ENCODE results near the gene F7. TPM values are rescaled to one million over a fixed set of nuclear protein-coding genes. Genes with fewer than 3 reads are reported as not detected.
"Not testable (repeated sequence)": the region's sequence is repeated elsewhere in the genome, so short reads cannot be mapped to it uniquely, and the experiment has no call there.

Gene F7
- not detected in 2 replicates for total RNA-seq

GRCh38 chr13:113105032-113105920 is at the start of gene F7:
TSS of gene F7 (plus strand) at chr13:113105791. CDS start at chr13:113105842, 51 bp downstream.
- Mint-ChIP-seq H3K4me3 (no peak within 1 kb of the TSS), H3K4me1 (no peaks in the 10 kb centered on the region), H3K27me3 (peaks cover 9% of the 10 kb centered on the region), H3K36me3 (ENCODE audit: low read depth) (no peaks in the 10 kb centered on the region), H3K9me3 (no peaks in the 10 kb centered on the region), H3K27ac (no peak within 1 kb of the TSS)
- TF ChIP-seq CTCF (IDR thresholded peaks at IDR 0.05): no peak
- intact Hi-C loops (cut with micrococcal nuclease): no loop called here
- ChIA-PET CTCF (no interaction called here), POLR2A (no interaction called here)
- ATAC-seq (ENCODE audit: low read depth) (no peak), DNase-seq (no peak)

GRCh38 chr13:113057084-113057483 is 48.5 kb upstream of the F7 start:
- H3K27me3 Mint-ChIP-seq: no peaks in the 10 kb centered on the region
- POLR2A ChIA-PET: no interaction called here
- H3K36me3 Mint-ChIP-seq (ENCODE audit: low read depth): peaks cover 2% of the 10 kb centered on the region
- DNase-seq (no peak), ATAC-seq (ENCODE audit: low read depth) (no peak)
- TF ChIP-seq CTCF (IDR thresholded peaks at IDR 0.05): no peak
- CTCF ChIA-PET: no interaction called here
- no peak overlapping the region for H3K4me3 Mint-ChIP-seq
- no peak overlapping the region for H3K27ac Mint-ChIP-seq
- H3K4me1 Mint-ChIP-seq: no peaks in the 10 kb centered on the region
- H3K9me3 Mint-ChIP-seq: no peaks in the 10 kb centered on the region
- intact Hi-C loops (cut with micrococcal nuclease): no loop called here

GRCh38 chr13:113057559-113057958 is 48.0 kb upstream of the F7 start:
- H3K4me1 Mint-ChIP-seq; CTCF ChIA-PET; H3K4me3 Mint-ChIP-seq; DNase-seq; H3K9me3 Mint-ChIP-seq; intact Hi-C loops (cut with micrococcal nuclease); ATAC-seq (ENCODE audit: low read depth); H3K27ac Mint-ChIP-seq; H3K27me3 Mint-ChIP-seq; H3K36me3 Mint-ChIP-seq (ENCODE audit: low read depth); POLR2A ChIA-PET: not testable (repeated sequence)

GRCh38 chr13:113058129-113058987 is 47.2 kb upstream of the F7 start:
- no peaks in the 10 kb centered on the region for H3K27me3 Mint-ChIP-seq
- CTCF ChIA-PET: no interaction called here
- no peak for ATAC-seq (ENCODE audit: low read depth)
- no peaks in the 10 kb centered on the region for H3K9me3 Mint-ChIP-seq
- no peak overlapping the region for H3K4me3 Mint-ChIP-seq
- intact Hi-C loops (cut with micrococcal nuclease): no loop called here
- POLR2A ChIA-PET: no interaction called here
- H3K4me1 Mint-ChIP-seq: no peaks in the 10 kb centered on the region
- no peak for TF ChIP-seq CTCF (IDR thresholded peaks at IDR 0.05)
- peaks cover 3% of the 10 kb centered on the region for H3K36me3 Mint-ChIP-seq (ENCODE audit: low read depth)
- H3K27ac Mint-ChIP-seq: no peak overlapping the region
- no peak for DNase-seq

GRCh38 chr13:113058988-113059850 is 46.4 kb upstream of the F7 start:
- H3K9me3 Mint-ChIP-seq: no peaks in the 10 kb centered on the region
- intact Hi-C loops (cut with micrococcal nuclease): no loop called here
- no peak overlapping the region for H3K27ac Mint-ChIP-seq
- ATAC-seq (ENCODE audit: low read depth) (no peak), DNase-seq (no peak)
- no peak for TF ChIP-seq CTCF (IDR thresholded peaks at IDR 0.05)
- H3K4me3 Mint-ChIP-seq: no peak overlapping the region
- POLR2A ChIA-PET: no interaction called here
- no peaks in the 10 kb centered on the region for H3K4me1 Mint-ChIP-seq
- CTCF ChIA-PET: no interaction called here
- H3K27me3 Mint-ChIP-seq: no peaks in the 10 kb centered on the region
- peaks cover 5% of the 10 kb centered on the region for H3K36me3 Mint-ChIP-seq (ENCODE audit: low read depth)

All from activated B cell treated with CpG ODN at 0.5 μM for 24 hours (primary cell).